GM12891 (cell line): Measurements from ENCODE around the gene EPHB4.

Source experiments
- PAX5 ChIP-seq: IDR thresholded peaks from 2 replicates; pipeline ENCODE4 v1.6.1; 2011; ENCODE audit warnings: low read length, moderate library complexity, mild to moderate bottlenecking; ENCODE audit not compliant: insufficient read depth, severe bottlenecking
- POLR2A ChIP-seq: IDR thresholded peaks from 2 replicates; pipeline ENCODE4 v1.6.1; 2011; ENCODE audit warnings: low read depth, low read length, control low read depth
- POLR2AphosphoS5 ChIP-seq: IDR thresholded peaks from 2 replicates; pipeline ENCODE4 v1.6.1; 2011; ENCODE audit warnings: low read depth, low read length, control low read depth
- POU2F2 ChIP-seq: IDR thresholded peaks from 2 replicates; pipeline ENCODE4 v1.6.1; 2011; ENCODE audit warnings: low read depth, mild to moderate bottlenecking, control low read depth, low read length, moderate library complexity
- SPI1 ChIP-seq: IDR thresholded peaks from 2 replicates; pipeline ENCODE4 v1.6.1; 2011; ENCODE audit warnings: low read depth, low read length, control low read depth
- TAF1 ChIP-seq: IDR thresholded peaks from 2 replicates; pipeline ENCODE4 v1.6.1; 2011; ENCODE audit warnings: low read depth, low read length, control low read depth

- no peak for TF ChIP-seq POLR2A
- TF ChIP-seq POLR2AphosphoS5, result no peak
- TF ChIP-seq SPI1, result no peak
- no peak for TF ChIP-seq TAF1
- TF ChIP-seq POU2F2, result no peak
- TF ChIP-seq PAX5, result no peak
These were observed 4.8 kb downstream of the EPHB4 start for GRCh38 chr7:100822236-100823139.
